Heart left ventricle (tissue), 16 donors: ENCODE measurements around the gene OR2AE1. TPM values are rescaled to one million over a fixed set of nuclear protein-coding genes. Genes with fewer than 3 reads are reported as not detected.

Experiments
- ATAC-seq, 4 donors: fragments of 200-7000 bp; cut with Tn5 transposase; one replicate each; pipeline ENCODE4 v1.9.1; 2020 to 2022; ENCODE audit warnings: moderate library complexity in 4 of 4, mild to moderate bottlenecking in 3 of 4, moderate number of reproducible peaks in 1 of 4
- DNase-seq, 5 donors: peaks; one replicate each; pipeline ENCODE4 v3.0.0-alpha.2; 2020
- H3K27ac ChIP-seq, 12 donors: fragments of 200-600 bp; sonication (generic) in 4 of 12; one replicate each; pipeline versions ENCODE4 v1.5.0 to v1.8.0; 2016 to 2022; ENCODE audit warnings: mild to moderate bottlenecking in 2 of 12
- H3K27me3 ChIP-seq, 9 donors: fragments of 200-600 bp; sonication (generic) in 2 of 9; one replicate each; pipeline versions ENCODE4 v1.5.1 to v1.8.0; 2016 to 2022; ENCODE audit warnings: mild to moderate bottlenecking in 3 of 9
- H3K36me3 ChIP-seq, 9 donors: fragments of 200-600 bp; sonication (generic) in 2 of 9; one replicate each; pipeline versions ENCODE4 v1.5.0 to v1.8.0; 2018 to 2022; ENCODE audit warnings: mild to moderate bottlenecking in 2 of 9
- H3K4me1 ChIP-seq, 12 donors: fragments of 200-600 bp; sonication (generic) in 4 of 12; one replicate each; pipeline versions ENCODE4 v1.5.0 to v1.8.0; 2016 to 2022; ENCODE audit warnings: mild to moderate bottlenecking in 3 of 12
- H3K4me3 ChIP-seq, 12 donors: fragments of 200-600 bp; sonication (generic) in 4 of 12; one replicate each; pipeline versions ENCODE4 v1.5.0 to v1.8.0; 2017 to 2022; ENCODE audit warnings: mild to moderate bottlenecking in 9 of 12, moderate library complexity in 4 of 12
- H3K9me3 ChIP-seq, 12 donors: fragments of 200-600 bp; sonication (generic) in 4 of 12; one replicate each; pipeline versions ENCODE4 v1.5.0 to v1.8.0; 2016 to 2022; ENCODE audit warnings: mild to moderate bottlenecking in 1 of 12
- CTCF ChIP-seq, 12 donors: fragments of 200-600 bp; sonication (generic) in 4 of 12; IDR thresholded peaks; one replicate each; pipeline versions ENCODE4 v1.5.0 to v1.8.0; 2018 to 2022; ENCODE audit warnings: antibody characterized with exemption in 12 of 12, mild to moderate bottlenecking in 5 of 12
- POLR2A ChIP-seq, 2 donors: fragments of 450-650 bp; IDR thresholded peaks; one replicate each; pipeline ENCODE4 v1.6.1; 2017; ENCODE audit warnings: antibody characterized with exemption in 2 of 2, mild to moderate bottlenecking in 2 of 2, moderate library complexity in 2 of 2
- WGBS, 4 donors: extraction: QIAGEN DNeasy Blood & Tissue Kit in 2 of 4; methylation state at CpG; one replicate each; pipeline versions ENCODE4 v1.1.5 to v1.1.7; 2013 to 2018; 5-methylcytosine and 5-hydroxymethylcytosine counted together
- intact Hi-C, 10 donors: fragments of 100-400 bp; cut with DNase I; formaldehyde crosslinking; loops; one replicate each; pipeline versions ENCODE4 v1.11.1 to v1.14.2; 2022
- polyA plus RNA-seq, 2 donors: library from polyadenylated mRNA; stranded (reverse); fragments of 200-250 nt; gene quantifications; one replicate each; pipeline ENCODE4 v1.2.3, GENCODE V29; 2013
- total RNA-seq, 9 donors: library from RNA; depleted of rRNA in 2 of 9; stranded (reverse); fragments of >200 nt in 2 of 9; fragmentation: NEBNext Ultra II Directional in 3 of 9; extraction: Animal tissue kit (Norgen Biotek cat#: 25700) in 3 of 9; gene quantifications; one replicate each; pipeline versions ENCODE4 v1.1.0 to v1.2.4, GENCODE V29; 2016 to 2023
- donor health status: ischemic (EF 13 %, LVEDD 7.1; RV severe dilation, severe dysfunction).
- donor health status: healthy with polysubstance abuse.
- donor health status: DM: no; HTN: yes; CAD: no.
- donor health status: DM: no; HTN: no; CAD: no.
- donor health status: ischemic (EF 25% LVEDD 6.9; RV normal size, moderate dysfunction).
- donor health status: ischemic (EF 25% LVEDD 5.7; RV mildly dilated, moderate dysfunction).
- donor health status: healthy.
- donor health status: DM: yes; HTN: yes; CAD: no.
- donor health status: ischemic (EF 35%, LVEDD 5.7; RV mildly dilated, moderate dysfunction).
- donor health status: nonischemic (EF 11% LVEDD 7.7; RV severe dilation, severe dysfunction).
- donor health status: DM: yes; HTN: yes; CAD: no.
- donor health status: PGD.
- donor health status: ischemic (EF 29% LVEDD 5.4; RV normal size, mild dysfunction).
- donor health status: nonischemic (EF 23%, LVEDD 6.1; RV moderate dilation, normal function).

OR2AE1 gene
- total and polyA plus RNA-seq, 11 donors = not detected

GRCh38 chr7:99919814-99920112 is 42.9 kb upstream of the OR2AE1 start:
- peaks cover 0 to 33% (median 26%) of the 10 kb centered on the region in 9 donors for H3K36me3 ChIP-seq
- H3K27ac ChIP-seq = peak overlapping the region; percentile 51 to 97 (median 92)
- H3K4me1 ChIP-seq = peaks cover 9 to 42% (median 31%) of the 10 kb centered on the region in 12 donors
- 37 to 53% (median 50%) methylated on average over 4 of the region's 4 CpGs for WGBS, 4 donors
- no peaks in the 10 kb centered on the region for H3K9me3 ChIP-seq
- H3K4me3 ChIP-seq = peak overlapping the region; percentile 57 to 97 (median 81)
- DNase-seq (no peak), ATAC-seq (peak in 1 of 4 donors; percentile 35)
- intact Hi-C loops = loop anchor here in 7 of 10 donors (2.0 to 10.0 kb wide), 7 partner anchors 68 to 305 kb away; partner anchors contain the start of genes ZNF3 (in 5 of the 7), COPS6 (in 3 of the 7) and ZSCAN25 (in 1 of the 7)
- H3K27me3 ChIP-seq = no peaks in the 10 kb centered on the region
- TF ChIP-seq CTCF (IDR thresholded peaks at IDR 0.05) = no peak
- no peak for TF ChIP-seq POLR2A (IDR thresholded peaks at IDR 0.05)

GRCh38 chr7:99918959-99919813 is 42.4 kb upstream of the OR2AE1 start, which contains the start of gene TRIM4:
TSS of gene TRIM4 (minus strand) at chr7:99919530. CDS start at chr7:99919401, 129 bp downstream.
- peaks cover 9 to 42% (median 31%) of the 10 kb centered on the region in 12 donors for H3K4me1 ChIP-seq
- no peaks in the 10 kb centered on the region for H3K27me3 ChIP-seq
- intact Hi-C loops = loop anchor here in 7 of 10 donors (2.0 to 10.0 kb wide), 7 partner anchors 68 to 304 kb away; partner anchors contain the start of genes ZNF3 (in 5 of the 7), COPS6 (in 3 of the 7) and ZSCAN25 (in 1 of the 7)
- DNase-seq = peak; percentile 92 to 95 (median 95)
- peak within 1 kb of the TSS; percentile 57 to 97 (median 81) for H3K4me3 ChIP-seq
- peaks cover 0 to 36% (median 31%) of the 10 kb centered on the region in 9 donors for H3K36me3 ChIP-seq
- H3K27ac ChIP-seq = peak within 1 kb of the TSS; percentile 51 to 97 (median 92)
- 1 to 8% (median 4%) methylated on average over 47 to 81 of the region's 81 CpGs for WGBS, 4 donors
- peak; percentile 99 to 100 (median 99) for ATAC-seq
- no peaks in the 10 kb centered on the region for H3K9me3 ChIP-seq
- TF ChIP-seq POLR2A (IDR thresholded peaks at IDR 0.05) (peak in 1 of 2 donors; percentile 88), CTCF (IDR thresholded peaks at IDR 0.05) (peak in 5 of 12 donors; percentile 13 to 45 (median 41))

GRCh38 chr7:99910976-99911375 is 34.1 kb upstream of the OR2AE1 start:
- H3K36me3 ChIP-seq = peaks cover 0 to 85% (median 50%) of the 10 kb centered on the region in 9 donors
- intact Hi-C loops = loop anchor here in 4 of 10 donors (5.0 to 10.0 kb wide), 5 partner anchors 81 to 296 kb away; partner anchors contain the start of genes COPS6 (in 3 of the 4), ZNF3 (in 3 of the 4), MBLAC1 (in 1 of the 4) and ZSCAN25 (in 1 of the 4)

More at GRCh38 chr7:99910976-99911375, 34.1 kb upstream of the OR2AE1 start:
- H3K27ac ChIP-seq = no peak overlapping the region
- H3K4me1 ChIP-seq = peaks cover 0 to 18% (median 2%) of the 10 kb centered on the region in 12 donors
- DNase-seq (no peak), ATAC-seq (no peak)
- H3K27me3 ChIP-seq = no peaks in the 10 kb centered on the region
- no peak overlapping the region for H3K4me3 ChIP-seq
- H3K9me3 ChIP-seq = no peaks in the 10 kb centered on the region
- TF ChIP-seq CTCF (IDR thresholded peaks at IDR 0.05) (no peak), POLR2A (IDR thresholded peaks at IDR 0.05) (no peak)
- 93 to 98% (median 97%) methylated on average over 2 of the region's 2 CpGs for WGBS, 4 donors
